SK-N-MC (cell line): ENCODE data around the gene WFDC5.
"Not testable (repeated sequence)": the region's sequence is repeated elsewhere in the genome, so short reads cannot be mapped to it uniquely, and the experiment has no call there.

Experiments used
- DNase-seq: peaks from one replicate; pipeline ENCODE4 v3.0.0-alpha.2; 2011; ENCODE audit warnings: low read depth, low spot score
- H3K27ac ChIP-seq: fragments of 200-600 bp; sonication (generic); 2 replicates; pipeline ENCODE4 v1.5.1; 2016; ENCODE audit warnings: mixed run types
- H3K36me3 ChIP-seq: fragments of 200-600 bp; sonication (generic); 2 replicates; pipeline ENCODE4 v1.6.1; 2017; ENCODE audit warnings: antibody characterized with exemption, low read length, mixed read lengths; ENCODE audit not compliant: insufficient read depth
- H3K4me3 ChIP-seq: fragments of 200-600 bp; sonication (generic); 2 replicates; pipeline ENCODE4 v1.5.1; 2016
- H3K9ac ChIP-seq: fragments of 200-600 bp; sonication (generic); 2 replicates; pipeline ENCODE4 v1.8.0; 2017; ENCODE audit warnings: mixed run types, mixed read lengths; ENCODE audit not compliant: insufficient read length
- H3K9me3 ChIP-seq: fragments of 200-600 bp; sonication (generic); 2 replicates; pipeline ENCODE4 v1.6.1; 2017; ENCODE audit warnings: low read depth, mild to moderate bottlenecking, antibody characterized with exemption, low read length, moderate library complexity, mixed read lengths
- EZH2 ChIP-seq: fragments of 200-600 bp; sonication (generic); IDR thresholded peaks from one replicate; pipeline ENCODE4 v1.6.1; 2017; ENCODE audit warnings: antibody characterized with exemption
- FOXP2 ChIP-seq: optimal IDR thresholded peaks from 2 replicates; pipeline ENCODE3; 2011; ENCODE audit warnings: mild to moderate bottlenecking, moderate library complexity; ENCODE audit not compliant: insufficient read depth; ENCODE audit errors: extremely low read length, control extremely low read depth
- POLR2AphosphoS5 ChIP-seq: IDR thresholded peaks from 2 replicates; pipeline ENCODE4 v1.6.1; 2012; ENCODE audit warnings: mild to moderate bottlenecking, low read depth, low read length, borderline replicate concordance

The WFDC5 gene

DNA sequence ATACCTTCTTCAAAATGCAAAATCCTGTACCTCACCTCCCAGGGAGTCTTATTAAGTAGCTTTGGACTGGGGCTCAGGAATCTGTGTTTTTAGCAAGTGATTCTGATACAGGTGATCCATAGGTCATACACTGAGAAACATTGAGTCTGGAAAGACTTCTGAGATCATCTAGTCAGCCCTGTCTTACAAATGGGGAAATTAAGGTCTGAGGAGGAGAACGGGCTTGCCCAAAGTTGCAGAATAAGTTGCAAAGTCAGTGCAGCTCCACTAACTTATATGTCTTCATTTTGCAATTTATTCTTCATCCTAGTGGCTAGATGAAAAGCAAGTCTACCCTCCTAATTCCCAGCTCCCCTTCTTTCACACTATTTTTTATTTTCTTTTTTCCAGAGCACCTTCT lies 42.9 kb downstream of the WFDC5 start:
- H3K9me3 ChIP-seq: no peaks in the 10 kb centered on the region
- no peaks in the 10 kb centered on the region; the same call in 1 of the 2 replicates for H3K36me3 ChIP-seq
- no peak overlapping the region for H3K9ac ChIP-seq
- DNase-seq: no peak
- no peak for TF ChIP-seq EZH2
- TF ChIP-seq FOXP2: no peak
- TF ChIP-seq POLR2AphosphoS5: no peak
- H3K4me3 ChIP-seq: no peak overlapping the region
- no peak overlapping the region for H3K27ac ChIP-seq

- no peak overlapping the region for H3K9ac ChIP-seq
- no peak overlapping the region for H3K27ac ChIP-seq
- DNase-seq: no peak
- H3K4me3 ChIP-seq: no peak overlapping the region
- H3K36me3 ChIP-seq: no peaks in the 10 kb centered on the region; the same call in 1 of the 2 replicates
- no peaks in the 10 kb centered on the region for H3K9me3 ChIP-seq
- TF ChIP-seq FOXP2 (no peak), POLR2AphosphoS5 (no peak), EZH2 (no peak)
Measured at GRCh38 chr20:45070932-45071632, 43.9 kb downstream of the WFDC5 start.

GRCh38 chr20:45069261-45069660 lies 45.7 kb downstream of the WFDC5 start:
- Histone ChIP-seq H3K4me3 (no peak overlapping the region), H3K9ac (no peak overlapping the region), H3K36me3 (no peaks in the 10 kb centered on the region), H3K27ac (no peak overlapping the region), H3K9me3 (no peaks in the 10 kb centered on the region)
- DNase-seq: no peak
- TF ChIP-seq FOXP2 (no peak), POLR2AphosphoS5 (no peak), EZH2 (no peak)

DNA sequence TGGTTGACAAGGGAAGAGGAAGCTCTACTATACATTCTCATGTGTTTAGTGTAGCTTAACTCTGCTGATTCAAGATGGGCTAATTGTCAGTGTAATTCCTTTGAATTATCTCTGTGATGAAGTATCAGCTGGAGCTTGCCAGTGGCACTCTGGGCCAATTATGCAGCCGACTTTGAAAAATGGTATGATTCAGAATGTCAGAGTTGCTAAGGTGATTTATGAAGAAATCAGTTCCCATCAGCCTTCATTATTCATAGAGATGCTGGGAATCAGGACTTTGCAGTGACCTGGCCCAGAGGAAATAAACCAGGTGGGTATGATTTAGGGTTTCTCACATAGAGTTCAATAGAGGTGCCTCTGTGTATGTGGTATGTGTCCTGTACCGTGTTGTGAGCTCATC lies 47.4 kb downstream of the WFDC5 start:
- DNase-seq: no peak
- Histone ChIP-seq H3K9me3 (no peaks in the 10 kb centered on the region), H3K27ac (no peak overlapping the region), H3K4me3 (no peak overlapping the region), H3K36me3 (no peaks in the 10 kb centered on the region), H3K9ac (no peak overlapping the region)
- TF ChIP-seq EZH2 (no peak), FOXP2 (no peak), POLR2AphosphoS5 (no peak)

- DNase-seq: no peak
- no peak overlapping the region for H3K27ac ChIP-seq
- TF ChIP-seq EZH2: no peak
- no peak for TF ChIP-seq POLR2AphosphoS5
- no peak overlapping the region for H3K4me3 ChIP-seq
- no peak overlapping the region for H3K9ac ChIP-seq
- H3K36me3 ChIP-seq: no peaks in the 10 kb centered on the region
- no peaks in the 10 kb centered on the region for H3K9me3 ChIP-seq
Measured at GRCh38 chr20:45067087-45067486, 47.9 kb downstream of the WFDC5 start.

GRCh38 chr20:45066372-45066771 lies 48.6 kb downstream of the WFDC5 start:
- DNase-seq: no peak
- Histone ChIP-seq H3K4me3 (no peak overlapping the region), H3K9me3 (no peaks in the 10 kb centered on the region), H3K36me3 (no peaks in the 10 kb centered on the region), H3K27ac (no peak overlapping the region), H3K9ac (no peak overlapping the region)
- TF ChIP-seq FOXP2: no peak
- TF ChIP-seq POLR2AphosphoS5: no peak
- TF ChIP-seq EZH2: no peak

DNA sequence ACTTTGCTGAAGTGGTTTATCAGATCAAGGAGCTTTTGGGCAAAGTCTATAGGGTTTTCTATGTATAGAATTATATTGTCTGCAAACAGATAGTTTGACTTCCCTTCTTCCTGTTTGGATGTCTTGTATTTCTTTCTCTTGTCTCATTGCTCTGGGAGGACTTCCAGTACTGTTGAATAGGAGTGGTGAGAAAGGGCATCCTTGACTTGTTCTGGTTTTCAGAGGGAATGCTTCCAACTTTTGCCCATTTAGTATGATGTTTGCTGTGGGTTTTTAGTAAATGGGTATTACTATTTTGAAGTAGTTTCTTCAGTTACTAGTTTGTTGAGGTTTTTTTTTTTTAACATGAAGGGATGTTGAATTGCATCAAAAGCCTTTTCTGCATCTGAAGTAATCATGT lies 50.2 kb downstream of the WFDC5 start:
- H3K9ac ChIP-seq: no peak overlapping the region
- H3K4me3 ChIP-seq: no peak overlapping the region
- H3K9me3 ChIP-seq: no peaks in the 10 kb centered on the region
- DNase-seq: no peak
- TF ChIP-seq POLR2AphosphoS5: no peak
- TF ChIP-seq FOXP2: no peak
- TF ChIP-seq EZH2: no peak
- H3K27ac ChIP-seq: no peak overlapping the region
- H3K36me3 ChIP-seq: no peaks in the 10 kb centered on the region

- not testable (repeated sequence) for H3K9ac ChIP-seq, DNase-seq, H3K27ac ChIP-seq, H3K9me3 ChIP-seq, H3K4me3 ChIP-seq, H3K36me3 ChIP-seq
Measured at GRCh38 chr20:45063107-45063506, 51.9 kb downstream of the WFDC5 start.

GRCh38 chr20:45061244-45061643 lies 53.7 kb downstream of the WFDC5 start:
- H3K36me3 ChIP-seq: peaks cover 7% of the 10 kb centered on the region
- H3K9me3 ChIP-seq: no peaks in the 10 kb centered on the region
- H3K9ac ChIP-seq: no peak overlapping the region
- H3K27ac ChIP-seq: no peak overlapping the region
- no peak overlapping the region for H3K4me3 ChIP-seq
- no peak for TF ChIP-seq EZH2
- DNase-seq: no peak
